HEK293 (cell line): ENCODE data around the gene PEX6.

Source experiments
- KLF16 ChIP-seq: fragments of 450-650 bp; formaldehyde crosslinking; IDR thresholded peaks from 2 replicates; pipeline ENCODE4 v1.5.1; 2017; ENCODE audit warnings: missing biosample characterization, missing genetic modification characterization
- KLF17 ChIP-seq: fragments of 450-650 bp; formaldehyde crosslinking; IDR thresholded peaks from 2 replicates; pipeline ENCODE4 v1.5.1; 2016; ENCODE audit warnings: missing biosample characterization, missing genetic modification characterization
- KLF7 ChIP-seq: fragments of 450-650 bp; formaldehyde crosslinking; IDR thresholded peaks from 2 replicates; pipeline ENCODE4 v1.5.1; 2016; ENCODE audit warnings: missing biosample characterization, missing genetic modification characterization, borderline replicate concordance
- PBX3 ChIP-seq: sonication (generic); formaldehyde crosslinking; IDR thresholded peaks from 2 replicates; pipeline ENCODE4 v1.8.1; 2022; ENCODE audit warnings: mild to moderate bottlenecking, moderate library complexity, missing genetic modification reagents
- REST ChIP-seq: fragments of 450-650 bp; formaldehyde crosslinking; IDR thresholded peaks from 2 replicates; pipeline ENCODE4 v1.5.1; 2016; ENCODE audit warnings: missing biosample characterization, missing genetic modification characterization
- SP3 ChIP-seq: fragments of 450-650 bp; formaldehyde crosslinking; IDR thresholded peaks from 2 replicates; pipeline ENCODE4 v1.5.1; 2016; ENCODE audit warnings: missing biosample characterization, missing genetic modification characterization
- TRIM28 ChIP-seq: IDR thresholded peaks from 2 replicates; pipeline ENCODE4 v1.6.1; 2011; ENCODE audit warnings: low read length, control low read depth, borderline replicate concordance
- ZBTB26 ChIP-seq: fragments of 450-650 bp; formaldehyde crosslinking; optimal IDR thresholded peaks from 2 replicates; pipeline ENCODE3; 2016; ENCODE audit warnings: missing biosample characterization, mild to moderate bottlenecking, missing genetic modification characterization
- ZBTB49 ChIP-seq: fragments of 450-650 bp; formaldehyde crosslinking; IDR thresholded peaks from 2 replicates; pipeline ENCODE4 v1.5.1; 2016; ENCODE audit warnings: missing biosample characterization, missing genetic modification characterization, low read depth
- ZBTB6 ChIP-seq: fragments of 450-650 bp; formaldehyde crosslinking; IDR thresholded peaks from 2 replicates; pipeline ENCODE4 v1.5.1; 2017; ENCODE audit warnings: missing biosample characterization, missing genetic modification characterization
- ZFP69B ChIP-seq: fragments of 450-650 bp; formaldehyde crosslinking; IDR thresholded peaks from 2 replicates; pipeline ENCODE4 v1.5.1; 2016; ENCODE audit warnings: missing biosample characterization, missing genetic modification characterization
- ZIC2 ChIP-seq: fragments of 450-650 bp; formaldehyde crosslinking; IDR thresholded peaks from 2 replicates; pipeline ENCODE4 v1.5.1; 2016; ENCODE audit warnings: missing biosample characterization, missing genetic modification characterization
- ZNF133 ChIP-seq: fragments of 450-650 bp; formaldehyde crosslinking; IDR thresholded peaks from 2 replicates; pipeline ENCODE4 v1.5.1; 2016; ENCODE audit warnings: missing biosample characterization, missing genetic modification characterization
- ZNF155 ChIP-seq: fragments of 450-650 bp; formaldehyde crosslinking; IDR thresholded peaks from 2 replicates; pipeline ENCODE4 v1.5.1; 2016; ENCODE audit warnings: missing biosample characterization, missing genetic modification characterization
- ZNF175 ChIP-seq: fragments of 450-650 bp; formaldehyde crosslinking; IDR thresholded peaks from 2 replicates; pipeline ENCODE4 v1.5.1; 2016; ENCODE audit warnings: missing biosample characterization, missing genetic modification characterization
- ZNF211 ChIP-seq: fragments of 450-650 bp; formaldehyde crosslinking; IDR thresholded peaks from 2 replicates; pipeline ENCODE4 v1.5.1; 2016; ENCODE audit warnings: low read depth, missing biosample characterization, missing genetic modification characterization
- ZNF423 ChIP-seq: fragments of 450-650 bp; formaldehyde crosslinking; IDR thresholded peaks from 2 replicates; pipeline ENCODE4 v1.5.1; 2016; ENCODE audit warnings: missing biosample characterization, missing genetic modification characterization
- ZNF510 ChIP-seq: fragments of 450-650 bp; formaldehyde crosslinking; IDR thresholded peaks from 2 replicates; pipeline ENCODE4 v1.5.1; 2018; ENCODE audit warnings: mild to moderate bottlenecking, missing genetic modification characterization, missing biosample characterization; ENCODE audit not compliant: insufficient replicate concordance
- ZNF514 ChIP-seq: fragments of 450-650 bp; formaldehyde crosslinking; IDR thresholded peaks from 2 replicates; pipeline ENCODE4 v1.5.1; 2016; ENCODE audit warnings: missing biosample characterization, missing genetic modification characterization
- ZNF530 ChIP-seq: fragments of 450-650 bp; formaldehyde crosslinking; IDR thresholded peaks from 2 replicates; pipeline ENCODE4 v1.5.1; 2016; ENCODE audit warnings: low read depth, missing biosample characterization, missing genetic modification characterization
- ZNF621 ChIP-seq: fragments of 450-650 bp; formaldehyde crosslinking; IDR thresholded peaks from 2 replicates; pipeline ENCODE4 v1.5.1; 2017; ENCODE audit warnings: missing biosample characterization, missing genetic modification characterization
- ZNF629 ChIP-seq: fragments of 450-650 bp; formaldehyde crosslinking; IDR thresholded peaks from 2 replicates; pipeline ENCODE4 v1.5.1; 2017; ENCODE audit warnings: missing biosample characterization, missing genetic modification characterization
- ZNF645 ChIP-seq: fragments of 450-650 bp; formaldehyde crosslinking; IDR thresholded peaks from 2 replicates; pipeline ENCODE4; 2016; ENCODE audit warnings: missing biosample characterization, missing genetic modification characterization
- ZNF660 ChIP-seq: fragments of 450-650 bp; IDR thresholded peaks from 2 replicates; pipeline ENCODE4 v1.5.1; 2018; ENCODE audit warnings: missing biosample characterization, mild to moderate bottlenecking, missing genetic modification characterization
- ZNF830 ChIP-seq: fragments of 450-650 bp; IDR thresholded peaks from 2 replicates; pipeline ENCODE4 v1.5.0; 2018; ENCODE audit warnings: missing biosample characterization, missing genetic modification characterization, low read depth, mild to moderate bottlenecking, moderate library complexity
- ZSCAN18 ChIP-seq: fragments of 450-650 bp; formaldehyde crosslinking; IDR thresholded peaks from 2 replicates; pipeline ENCODE4 v1.5.1; 2016; ENCODE audit warnings: missing biosample characterization, missing genetic modification characterization
- ZXDB ChIP-seq: fragments of 450-650 bp; formaldehyde crosslinking; IDR thresholded peaks from 2 replicates; pipeline ENCODE4 v1.5.1; 2016; ENCODE audit warnings: missing biosample characterization, missing genetic modification characterization

Gene PEX6

GRCh38 chr6:43013843-43014433 lies 35.0 kb upstream of the PEX6 start, which contains the start of the genes KLHDC3 and MEA1 (continued):
- peak; percentile 84 for TF ChIP-seq ZBTB26 (tag by site-specific recombination)
- no peak for TF ChIP-seq REST (tag by site-specific recombination)
- TF ChIP-seq TRIM28, result 0 out of 2 replicates have a peak, but pooled peaks have one; percentile 37
- peak; percentile 49; the same call in 1 of the 2 replicates for TF ChIP-seq ZNF629 (tag by site-specific recombination)
- TF ChIP-seq ZBTB49 (tag by site-specific recombination), result no peak
- TF ChIP-seq ZBTB6 (tag by site-specific recombination), result peak; percentile 98
- TF ChIP-seq ZNF133 (tag by site-specific recombination), result no peak
- no peak for TF ChIP-seq ZNF510
- no peak for TF ChIP-seq KLF17 (tag by site-specific recombination)
- TF ChIP-seq ZNF175, result no peak
- TF ChIP-seq ZFP69B (tag by site-specific recombination), result no peak
- TF ChIP-seq ZNF660 (tag by site-specific recombination), result 0 out of 2 replicates have a peak, but pooled peaks have one; percentile 2
- TF ChIP-seq SP3 (tag by site-specific recombination), result peak; percentile 97
- no peak for TF ChIP-seq ZNF530 (tag by site-specific recombination)
- TF ChIP-seq ZNF155 (tag by site-specific recombination), result no peak
- TF ChIP-seq ZXDB (tag by site-specific recombination), result peak; percentile 97
- no peak for TF ChIP-seq ZNF514
- peak; percentile 95 for TF ChIP-seq PBX3 (CRISPR knock-in tag)
- TF ChIP-seq ZNF645 (tag by site-specific recombination), result no peak
- no peak for TF ChIP-seq ZNF830 (tag by site-specific recombination)
- no peak for TF ChIP-seq ZNF211
- TF ChIP-seq ZNF621 (tag by site-specific recombination), result no peak
- no peak for TF ChIP-seq ZNF423 (tag by site-specific recombination)
- peak; percentile 18; the same call in 1 of the 2 replicates for TF ChIP-seq ZIC2 (tag by site-specific recombination)
- TF ChIP-seq ZSCAN18 (tag by site-specific recombination), result no peak
- 0 out of 2 replicates have a peak, but pooled peaks have one; percentile 6 for TF ChIP-seq KLF16 (tag by site-specific recombination)
- TF ChIP-seq KLF7 (tag by site-specific recombination), result no peak
